ENCODE data around the gene MBD4.

The MBD4 gene

GRCh38 chr3:129448186-129448895 lies 8.6 kb upstream of the MBD4 start:
- TF ChIP-seq CTCF (conservative IDR thresholded peaks at IDR 0.05; ENCODE audit: low read length): no peak
- no peak for DNase-seq (ENCODE audit: low read depth)
- H3K4me3 ChIP-seq (ENCODE audit: low read length): no peak overlapping the region

GRCh38 chr3:129446926-129447325 lies 7.2 kb upstream of the MBD4 start:
- no peak for TF ChIP-seq CTCF (conservative IDR thresholded peaks at IDR 0.05; ENCODE audit: low read length)
- H3K4me3 ChIP-seq (ENCODE audit: low read length): no peak overlapping the region
- peak; percentile 23 for DNase-seq (ENCODE audit: low read depth)

GRCh38 chr3:129445471-129445870 lies 5.7 kb upstream of the MBD4 start:
- no peak overlapping the region for H3K4me3 ChIP-seq (ENCODE audit: low read length)
- TF ChIP-seq CTCF (conservative IDR thresholded peaks at IDR 0.05; ENCODE audit: low read length): no peak
- DNase-seq (ENCODE audit: low read depth): no peak

GRCh38 chr3:129442947-129443346 lies 3.2 kb upstream of the MBD4 start:
- H3K4me3 ChIP-seq (ENCODE audit: low read length): no peak overlapping the region
- no peak for DNase-seq (ENCODE audit: low read depth)
- TF ChIP-seq CTCF (conservative IDR thresholded peaks at IDR 0.05; ENCODE audit: low read length): no peak

GRCh38 chr3:129442486-129442885 lies 2.7 kb upstream of the MBD4 start:
- DNase-seq (ENCODE audit: low read depth): no peak
- H3K4me3 ChIP-seq (ENCODE audit: low read length): no peak overlapping the region
- TF ChIP-seq CTCF (conservative IDR thresholded peaks at IDR 0.05; ENCODE audit: low read length): no peak

- peak overlapping the region; percentile 98 for H3K4me3 ChIP-seq (ENCODE audit: low read length)
- peak; percentile 85 for DNase-seq (ENCODE audit: low read depth)
- peak; percentile 34 for TF ChIP-seq CTCF (conservative IDR thresholded peaks at IDR 0.05; ENCODE audit: low read length)
Measured at GRCh38 chr3:129441782-129442181, 2.0 kb upstream of the MBD4 start.

- no peak for DNase-seq (ENCODE audit: low read depth)
- H3K4me3 ChIP-seq (ENCODE audit: low read length): peak overlapping the region; percentile 98
- no peak for TF ChIP-seq CTCF (conservative IDR thresholded peaks at IDR 0.05; ENCODE audit: low read length)
Measured at GRCh38 chr3:129441215-129441614, 1.5 kb upstream of the MBD4 start.
